Activated CD4-positive, CD25-positive, alpha-beta regulatory T cell (primary cell): Measurements from ENCODE around the gene PLXNA4.

Experiments used
- DNase-seq, 4 experiments: peaks; one replicate each; lab custom pipeline; 2025; lab: John Stamatoyannopoulos, UW

Gene PLXNA4

GRCh38 chr7:132240262-132240661 is 336.0 kb downstream of the PLXNA4 start:
- DNase-seq: no peak

DNA sequence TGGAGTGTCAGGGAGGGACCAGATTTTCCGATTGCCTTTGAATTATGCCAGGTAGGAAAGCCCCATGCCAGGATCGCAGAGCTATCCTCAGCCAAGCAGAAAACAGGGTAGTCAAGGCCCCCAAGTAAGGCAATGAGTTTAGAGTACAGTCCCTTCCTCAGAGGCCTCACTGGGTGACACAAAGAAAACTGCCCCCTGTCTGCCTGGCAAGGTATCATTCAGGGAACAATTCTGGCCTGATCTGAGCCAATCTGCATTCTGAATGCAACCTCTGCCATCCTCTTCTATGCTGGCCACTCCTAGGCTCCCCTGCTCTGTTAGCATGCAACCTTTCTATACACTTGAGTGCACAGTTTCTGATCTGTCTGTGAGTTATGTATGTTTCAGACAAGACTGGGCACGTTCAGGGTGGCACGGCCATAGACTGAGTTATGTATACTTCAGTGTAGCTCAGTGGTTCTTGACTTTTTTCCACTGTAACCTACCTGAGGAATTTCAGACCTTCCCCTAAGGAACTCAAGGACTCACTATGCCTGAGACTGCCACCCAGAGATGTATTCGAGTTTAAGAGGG is 336.8 kb downstream of the PLXNA4 start:
- DNase-seq: no peak

- DNase-seq: no peak
Measured at GRCh38 chr7:132234711-132235110, 341.6 kb downstream of the PLXNA4 start.

GRCh38 chr7:132232406-132232805 is 343.9 kb downstream of the PLXNA4 start:
- DNase-seq: no peak

DNA sequence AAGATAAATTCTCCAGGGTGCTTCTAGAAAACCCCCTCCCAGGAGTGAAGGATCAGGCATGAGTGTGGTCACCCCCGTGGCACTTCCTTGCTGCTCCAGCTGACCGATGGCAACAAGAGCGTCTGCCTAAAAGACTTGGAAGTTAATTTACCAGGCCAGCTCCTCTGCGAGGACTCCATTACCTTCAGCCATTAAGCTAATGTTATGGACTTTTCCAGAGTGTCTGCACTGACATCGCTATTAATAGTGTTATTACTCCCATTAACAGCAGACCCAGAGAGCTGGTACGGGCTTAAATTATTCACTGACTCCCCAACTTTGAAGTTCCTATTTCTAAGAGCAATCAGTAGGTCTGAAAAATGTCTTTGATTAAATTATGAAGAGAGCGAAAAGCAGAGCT is 345.8 kb downstream of the PLXNA4 start:
- no peak for DNase-seq

GRCh38 chr7:132228240-132228639 is 348.0 kb downstream of the PLXNA4 start:
- no peak for DNase-seq

- DNase-seq: no peak
Measured at GRCh38 chr7:132226957-132227290, 349.3 kb downstream of the PLXNA4 start.

GRCh38 chr7:132226046-132226956 is 350.0 kb downstream of the PLXNA4 start:
- no peak for DNase-seq

GRCh38 chr7:132225216-132226030 is 350.8 kb downstream of the PLXNA4 start:
- no peak for DNase-seq

DNA sequence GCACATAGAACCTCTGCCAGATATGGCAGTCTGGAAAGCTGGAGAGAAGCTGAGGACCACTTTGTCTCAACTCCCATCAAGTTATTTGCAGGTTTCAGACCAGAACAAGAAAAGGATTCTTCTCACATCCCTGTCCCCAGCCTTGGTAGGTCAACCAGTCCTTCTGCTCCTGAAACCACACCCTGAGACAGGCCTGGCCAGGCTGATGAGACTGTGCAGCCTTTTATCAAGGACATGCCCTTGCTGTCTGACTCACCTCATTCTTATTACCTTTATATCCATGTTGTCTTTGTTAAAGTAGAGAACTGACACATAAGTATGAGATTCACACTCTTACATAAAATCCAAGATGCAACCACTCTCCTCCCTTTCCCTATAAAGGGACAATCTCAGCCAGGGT is 354.9 kb downstream of the PLXNA4 start:
- DNase-seq: no peak

GRCh38 chr7:132220060-132220459 is 356.2 kb downstream of the PLXNA4 start:
- DNase-seq: no peak

DNA sequence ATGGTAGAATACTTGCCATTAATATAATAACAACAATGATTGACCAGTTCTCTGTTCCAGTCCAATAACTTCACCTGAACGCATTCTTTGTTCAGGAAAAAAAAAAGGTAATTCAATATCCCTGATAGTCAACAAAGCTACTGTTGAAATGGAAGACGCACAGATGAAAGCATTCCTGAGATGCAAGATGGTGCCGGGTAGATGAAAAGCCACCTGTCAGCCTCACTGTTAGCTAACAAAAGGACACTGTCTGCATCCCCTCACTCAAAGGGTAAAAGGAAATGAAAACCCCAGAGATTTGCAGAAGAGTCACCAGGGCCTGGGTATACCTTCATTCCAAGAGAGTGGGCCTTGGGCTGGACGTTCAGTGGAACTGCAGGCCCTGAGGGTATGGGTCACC is 357.4 kb downstream of the PLXNA4 start:
- no peak for DNase-seq

DNA sequence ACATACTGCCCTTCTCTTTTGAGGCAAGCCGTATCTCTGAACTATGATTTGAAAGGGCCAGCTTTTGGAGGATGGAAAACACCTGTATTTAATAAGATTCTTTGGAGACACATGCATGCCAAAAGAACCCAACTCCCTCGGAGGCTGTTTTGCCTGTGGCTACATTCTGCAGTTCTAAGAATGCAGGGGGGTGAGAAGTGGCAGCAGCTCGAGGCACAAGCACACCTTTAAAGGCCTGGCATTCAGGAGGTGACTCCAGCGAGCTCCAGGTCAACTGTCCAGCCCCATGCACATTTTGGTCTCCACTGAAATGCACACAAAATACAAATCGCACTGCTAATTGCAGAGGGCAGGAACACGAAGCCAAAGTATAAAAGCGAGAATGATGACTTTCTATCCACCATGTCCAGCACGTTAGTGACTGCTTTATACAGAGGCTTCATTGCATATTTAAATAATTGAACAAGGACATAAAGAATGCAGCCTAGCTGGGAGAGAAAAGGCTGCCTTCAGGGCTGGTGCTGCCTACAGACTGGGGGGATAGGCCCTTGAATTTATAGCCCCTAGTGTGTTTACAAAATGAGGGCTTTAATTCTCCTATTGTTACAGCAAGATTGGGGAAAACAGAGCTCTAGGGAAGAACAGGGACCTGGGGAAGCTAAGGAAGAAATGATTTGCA is 359.3 kb downstream of the PLXNA4 start:
- no peak for DNase-seq

DNA sequence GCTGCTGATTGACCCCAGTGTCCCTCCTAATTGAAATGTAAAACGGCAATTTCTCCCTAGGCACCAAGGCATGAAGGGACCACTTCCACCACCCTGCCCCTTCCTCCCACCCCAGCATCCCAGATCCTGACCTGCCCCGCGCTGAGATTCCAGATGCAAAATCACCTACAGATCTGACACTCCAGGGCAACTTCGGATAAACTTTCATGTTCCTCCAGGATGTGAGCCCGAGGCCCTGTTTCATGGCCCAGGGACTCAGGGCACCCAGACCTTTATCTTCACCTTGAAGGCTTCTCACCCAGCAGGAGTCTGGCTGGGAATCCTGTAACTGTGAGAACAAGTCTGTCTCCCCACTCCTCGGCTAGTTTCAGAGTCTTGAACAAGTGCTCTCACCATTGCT is 361.8 kb downstream of the PLXNA4 start:
- no peak for DNase-seq

DNA sequence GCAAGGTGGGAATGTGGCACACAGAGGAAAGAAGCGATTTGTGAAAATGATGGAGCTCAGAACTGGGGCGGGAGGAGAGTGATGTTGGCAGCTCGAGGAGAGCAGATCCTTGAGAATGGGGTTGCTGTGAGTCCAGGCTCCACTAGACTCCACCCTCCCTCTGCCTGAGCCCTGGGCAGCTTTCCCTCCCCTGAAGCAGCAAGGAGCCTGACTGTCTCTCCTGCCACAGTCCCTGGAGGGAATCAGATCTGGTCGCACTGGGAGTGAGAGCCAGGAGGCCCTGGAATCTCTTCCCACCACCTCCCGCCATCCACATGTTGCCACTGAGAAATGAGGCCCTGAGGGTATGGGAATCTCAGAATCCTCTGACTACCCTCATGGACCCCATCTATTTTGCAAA is 362.7 kb downstream of the PLXNA4 start:
- DNase-seq: no peak

GRCh38 chr7:132211971-132212370 is 364.3 kb downstream of the PLXNA4 start:
- no peak for DNase-seq

DNA sequence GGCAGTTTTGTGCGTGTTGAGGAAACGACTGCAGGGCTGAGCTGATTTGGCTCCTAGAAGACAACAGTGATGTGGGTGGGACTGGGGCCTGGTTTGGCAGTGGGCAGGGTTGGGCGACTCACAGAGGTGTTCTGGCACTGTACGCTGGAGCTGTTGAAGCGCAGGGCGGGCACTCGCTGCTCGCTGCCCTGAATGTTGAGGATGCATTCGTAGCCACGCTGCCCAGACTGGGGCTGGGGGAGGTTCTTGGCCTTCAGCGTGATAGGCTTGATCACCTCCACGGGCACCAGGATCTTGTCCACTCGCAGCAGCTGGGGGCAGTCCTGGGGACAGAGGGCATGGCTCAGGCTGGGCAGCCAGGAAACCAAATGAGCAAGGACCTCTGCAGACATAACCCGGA is 365.4 kb downstream of the PLXNA4 start:
- no peak for DNase-seq

GRCh38 chr7:132207782-132208181 is 368.5 kb downstream of the PLXNA4 start:
- no peak for DNase-seq

DNA sequence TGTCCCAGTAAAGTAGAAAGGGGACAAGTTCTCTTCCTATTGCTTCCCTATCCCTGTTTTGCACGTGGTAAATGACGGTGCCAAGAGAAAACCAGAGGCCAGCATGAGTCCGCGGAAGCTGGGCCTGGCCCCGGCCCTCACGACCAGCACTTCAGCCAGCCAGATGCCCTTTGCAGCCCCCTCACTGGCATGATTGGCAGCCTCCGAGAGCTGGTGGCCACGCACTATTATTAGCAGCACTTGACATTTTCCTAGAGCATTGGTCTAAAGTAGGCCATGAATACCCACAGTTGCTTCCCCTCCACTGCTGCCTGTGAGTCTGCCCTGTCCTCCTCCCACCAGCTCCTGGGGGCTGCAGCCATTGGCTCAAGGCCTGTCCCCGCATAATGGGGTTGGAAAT is 369.1 kb downstream of the PLXNA4 start:
- DNase-seq: no peak

GRCh38 chr7:132206594-132206993 is 369.7 kb downstream of the PLXNA4 start:
- DNase-seq: no peak

- no peak for DNase-seq
Measured at GRCh38 chr7:132205509-132205908, 370.8 kb downstream of the PLXNA4 start.

DNA sequence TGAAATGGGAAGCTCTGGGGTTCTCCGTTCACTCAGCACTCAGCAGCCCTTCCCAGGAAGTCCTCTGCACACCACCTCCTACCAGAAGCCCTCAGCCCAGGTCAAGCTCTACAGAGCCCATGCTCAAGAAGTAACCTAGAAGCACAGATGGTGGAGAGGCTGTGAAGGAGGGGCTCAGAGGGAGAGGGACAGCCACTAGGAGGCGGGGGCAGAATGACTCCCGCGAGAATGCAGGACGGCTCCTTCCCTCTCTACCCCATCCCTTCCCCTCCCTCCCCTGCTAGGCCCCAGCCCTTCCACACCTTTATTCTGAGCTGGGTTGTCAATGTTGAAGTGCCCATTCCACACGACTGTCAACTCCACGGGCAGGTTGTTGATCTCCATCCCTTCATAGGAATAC is 373.2 kb downstream of the PLXNA4 start:
- no peak for DNase-seq
